ENCODE results near the gene FKBP6. TPM values are rescaled to one million over a fixed set of nuclear protein-coding genes. Genes with fewer than 3 reads are reported as not detected.

FKBP6 gene
- total and polyA plus RNA-seq, 2 of the 13 experiments (the other 11 are each of a cell fraction or from before 2014, with no cell fraction given), result 0.07 to 0.20 TPM

- Histone ChIP-seq H3K4me2 (ENCODE audit: low read depth, low read length) (no peak overlapping the region), H3K4me1 (ENCODE audit: insufficient read depth, low read length) (peaks cover 58% of the 10 kb centered on the region), H3K79me2 (ENCODE audit: insufficient read depth, low read length) (no peaks in the 10 kb centered on the region), H3K36me3 (replicated peaks in 1 of 2; ENCODE audit: control insufficient read depth in 1 of 2, insufficient read depth in 2 of 2, low read length in 2 of 2) (no peaks in the 10 kb centered on the region), H3K9ac (ENCODE audit: insufficient read depth, low read depth, low read length) (no peak overlapping the region), H3K4me3 (replicated peaks in 1 of 3; ENCODE audit: insufficient read depth in 1 of 3, low read depth in 2 of 3, low read length in 3 of 3) (no peak overlapping the region), H4K20me1 (ENCODE audit: insufficient read depth, low read length) (no peaks in the 10 kb centered on the region), H3K9me3 (ENCODE audit: low read length) (no peaks in the 10 kb centered on the region), H3K27ac (ENCODE audit: extremely low read length, insufficient read depth, low read length) (no peak overlapping the region), H2AFZ (ENCODE audit: low read length) (no peak overlapping the region), H3K27me3 (ENCODE audit: control insufficient read depth in 1 of 2, insufficient read depth in 2 of 2, low read length in 2 of 2) (peaks cover 10 to 34% of the 10 kb centered on the region in 2 experiments)
- no peak for ATAC-seq
- intact Hi-C loops (cut with micrococcal nuclease; ENCODE audit: unreplicated experiment) (no loop called here), in situ Hi-C loops (cut with HindIII; ENCODE audit: extremely low pct_ligation_motif_present, low pct_unique_long_range_greater_than_20kb) (no loop called here)
- CTCF ChIA-PET (ENCODE audit: low intra/inter-chr PET ratio, low total read pairs), result no interaction called here
- no peak for DNase-seq (ENCODE audit: low spot score)
- no peak for FAIRE-seq
- no peak for TF ChIP-seq THAP7 (CRISPR knock-in tag; IDR thresholded peaks at IDR 0.05)
- no peak for TF ChIP-seq GATAD2A (CRISPR knock-in tag; IDR thresholded peaks at IDR 0.05)
- no peak for TF ChIP-seq ZSCAN12 (CRISPR knock-in tag; IDR thresholded peaks at IDR 0.05)
- TF ChIP-seq THAP11 (CRISPR knock-in tag; IDR thresholded peaks at IDR 0.05), result no peak
- no peak for TF ChIP-seq ISX (CRISPR knock-in tag; conservative IDR thresholded peaks at IDR 0.05)
- no peak for TF ChIP-seq ZNF274 (CRISPR knock-in tag; IDR thresholded peaks at IDR 0.05)
- no peak for TF ChIP-seq ZNF775 (CRISPR knock-in tag; IDR thresholded peaks at IDR 0.05; ENCODE audit: borderline replicate concordance)
- TF ChIP-seq ZNF124 (CRISPR knock-in tag; IDR thresholded peaks at IDR 0.05), result no peak
- TF ChIP-seq ZNF292 (CRISPR knock-in tag; IDR thresholded peaks at IDR 0.05; ENCODE audit: borderline replicate concordance, low read depth), result no peak
- no peak for TF ChIP-seq ZSCAN30 (CRISPR knock-in tag; IDR thresholded peaks at IDR 0.05)
- TF ChIP-seq NPAS2 (CRISPR knock-in tag; IDR thresholded peaks at IDR 0.05; ENCODE audit: borderline replicate concordance), result no peak
- TF ChIP-seq KAT2B (IDR thresholded peaks at IDR 0.05; ENCODE audit: borderline replicate concordance, low read depth, low read length), result no peak
- TF ChIP-seq ZBTB14 (CRISPR knock-in tag; IDR thresholded peaks at IDR 0.05), result no peak
- no TSS peak for BruUV-seq (replicated peaks)
- WGBS (ENCODE audit: low lambda C conversion rate), result 58% methylated on average over 8 of the region's 11 CpGs
- POLR2A ChIA-PET, result interaction anchor here (0.6 kb wide), 1 partner anchor 8 kb away, joined by 3 read pairs; no protein-coding TSS in a partner anchor
Measured at GRCh38 chr7:73366127-73366526, 38.2 kb downstream of the FKBP6 start.

All from HepG2 (cell line).